CD14-positive monocyte (primary cell): Measurements from ENCODE around the gene NFKBIZ. TPM values are rescaled to one million over a fixed set of nuclear protein-coding genes. Genes with fewer than 3 reads are reported as not detected.
A peak's percentile ranks its signal among the peaks of the same experiment; 100 is the strongest.

Experiments
- DNase-seq, 3 donors: peaks; one replicate each; pipeline ENCODE4 v3.0.0-alpha.2; 2011 to 2022
- H2AFZ ChIP-seq: 2 replicates; pipeline ENCODE4 v1.6.0; 2012; ENCODE audit warnings: mild to moderate bottlenecking, low read depth, low read length, inconsistent platforms; ENCODE audit not compliant: insufficient read depth, poor library complexity, severe bottlenecking
- H3K27ac ChIP-seq, 2 donors: 1 replicate in 1 of 2; 2 replicates in 1 of 2; pipeline ENCODE4 v1.5.1; 2012 to 2013; ENCODE audit warnings: low read length in 2 of 2, control low read depth in 1 of 2, inconsistent platforms in 1 of 2, low read depth in 1 of 2, mild to moderate bottlenecking in 1 of 2
- H3K27me3 ChIP-seq, 2 donors: one replicate each; pipeline versions ENCODE4 v1.6.0 to v1.6.1; 2011 to 2013; ENCODE audit warnings: low read length in 2 of 2; ENCODE audit not compliant: control insufficient read depth in 2 of 2, insufficient read depth in 2 of 2
- H3K36me3 ChIP-seq, 2 donors: replicated peaks in 1 of 2; 1 replicate in 1 of 2; 2 replicates in 1 of 2; pipeline versions ENCODE4 v1.5.1 to v1.6.1; 2012 to 2013; ENCODE audit warnings: low read length in 2 of 2, control low read depth in 1 of 2, inconsistent platforms in 1 of 2, mild to moderate bottlenecking in 1 of 2; ENCODE audit not compliant: insufficient read depth in 2 of 2, control insufficient read depth in 1 of 2
- H3K4me1 ChIP-seq, 2 donors: 1 replicate in 1 of 2; 2 replicates in 1 of 2; pipeline versions ENCODE4 v1.5.1 to v1.6.1; 2012 to 2013; ENCODE audit warnings: low read length in 2 of 2, control low read depth in 1 of 2, inconsistent platforms in 1 of 2, mild to moderate bottlenecking in 1 of 2, moderate library complexity in 1 of 2; ENCODE audit not compliant: insufficient read depth in 2 of 2, control insufficient read depth in 1 of 2
- H3K4me2 ChIP-seq: replicated peaks from 2 replicates; pipeline ENCODE3; 2012; ENCODE audit warnings: low read length, moderate library complexity, mild to moderate bottlenecking; ENCODE audit not compliant: poor library complexity, severe bottlenecking; ENCODE audit errors: extremely low read depth
- H3K4me3 ChIP-seq, 3 experiments: fragments of 200-600 bp in 1 of 3; sonication (generic) in 1 of 3; replicated peaks in 1 of 3; 1 replicate in 2 of 3; 2 replicates in 1 of 3; pipeline ENCODE4 v1.5.1; 2011 to 2013; ENCODE audit warnings: low read length in 3 of 3, mild to moderate bottlenecking in 3 of 3, control low read depth in 2 of 3, low read depth in 2 of 3, inconsistent platforms in 1 of 3, moderate library complexity in 1 of 3
- H3K79me2 ChIP-seq: 2 replicates; pipeline ENCODE4 v1.6.0; 2012; ENCODE audit warnings: mild to moderate bottlenecking, control low read depth, inconsistent platforms, low read length, moderate library complexity; ENCODE audit not compliant: insufficient read depth
- H3K9ac ChIP-seq: 2 replicates; pipeline ENCODE4 v1.6.0; 2017; ENCODE audit warnings: low read length, mild to moderate bottlenecking; ENCODE audit not compliant: insufficient read depth, poor library complexity, severe bottlenecking
- H3K9me3 ChIP-seq, 2 donors: replicated peaks in 1 of 2; 1 replicate in 1 of 2; 2 replicates in 1 of 2; pipeline versions ENCODE4 v1.5.1 to v1.6.1; 2012 to 2013; ENCODE audit warnings: low read length in 2 of 2, control low read depth in 1 of 2; ENCODE audit not compliant: control insufficient read depth in 1 of 2, insufficient read depth in 1 of 2
- H4K20me1 ChIP-seq: 2 replicates; pipeline ENCODE4 v1.6.0; 2012; ENCODE audit warnings: mild to moderate bottlenecking, low read length, control low read depth, moderate library complexity; ENCODE audit not compliant: insufficient read depth
- H3K27ac Mint-ChIP-seq, 7 donors: one replicate each; pipeline ENCODE4 v1.8.0; 2020; ENCODE audit warnings: mild to moderate bottlenecking in 7 of 7, mixed read lengths in 7 of 7, moderate library complexity in 6 of 7, inconsistent platforms in 2 of 7
- H3K27me3 Mint-ChIP-seq, 3 donors: one replicate each; pipeline ENCODE4 v1.8.0; 2021 to 2022; ENCODE audit warnings: low read depth in 3 of 3, mild to moderate bottlenecking in 3 of 3, mixed read lengths in 3 of 3, moderate library complexity in 3 of 3, inconsistent platforms in 1 of 3
- H3K36me3 Mint-ChIP-seq, 2 donors: one replicate each; pipeline ENCODE4 v1.8.0; 2020; ENCODE audit warnings: mixed read lengths in 2 of 2, inconsistent platforms in 1 of 2, mild to moderate bottlenecking in 1 of 2
- H3K4me1 Mint-ChIP-seq: one replicate; pipeline ENCODE4 v1.8.0; 2020; ENCODE audit warnings: mild to moderate bottlenecking, mixed read lengths
- H3K4me3 Mint-ChIP-seq, 2 donors: one replicate each; pipeline ENCODE4 v1.8.0; 2020; ENCODE audit warnings: mild to moderate bottlenecking in 2 of 2, mixed read lengths in 2 of 2, moderate library complexity in 1 of 2
- H3K9me3 Mint-ChIP-seq, 7 donors: one replicate each; pipeline ENCODE4 v1.8.0; 2020 to 2022; ENCODE audit warnings: mixed read lengths in 7 of 7, mild to moderate bottlenecking in 6 of 7, moderate library complexity in 6 of 7, inconsistent platforms in 2 of 7
- WGBS: methylation state at CpG from one replicate; pipeline ENCODE4 v1.1.5; 2013; ENCODE audit warnings: missing lambda C conversion rate; ENCODE audit not compliant: insufficient coverage; 5-methylcytosine and 5-hydroxymethylcytosine counted together
- intact Hi-C, 2 donors: fragments of 100-400 bp; cut with micrococcal nuclease; formaldehyde crosslinking; loops; one replicate each; pipeline versions ENCODE4 v1.15.0 to v1.15.1; 2023
- polyA plus RNA-seq, 3 donors: library from polyadenylated mRNA; depleted of rRNA in 1 of 3; unstranded in 2 of 3; stranded (reverse) in 1 of 3; fragments of 300-500 nt in 2 of 3; fragments of >200 nt in 1 of 3; fragmentation: Illumina TruSeq in 2 of 3; gene quantifications; 1 replicate in 2 of 3; 2 replicates in 1 of 3; pipeline ENCODE4 v1.2.3, GENCODE V29; 2012 to 2021
- TF ChIP-seq, protein P1 (sequence below): fragments of 200-600 bp; IDR thresholded peaks from one replicate; pipeline ENCODE4 v1.8.0; 2022; ENCODE audit warnings: antibody characterized with exemption, mild to moderate bottlenecking

Gene NFKBIZ
- polyA plus RNA-seq, 3 donors, result 71.0 to 592 (median 84.9) TPM

DNA sequence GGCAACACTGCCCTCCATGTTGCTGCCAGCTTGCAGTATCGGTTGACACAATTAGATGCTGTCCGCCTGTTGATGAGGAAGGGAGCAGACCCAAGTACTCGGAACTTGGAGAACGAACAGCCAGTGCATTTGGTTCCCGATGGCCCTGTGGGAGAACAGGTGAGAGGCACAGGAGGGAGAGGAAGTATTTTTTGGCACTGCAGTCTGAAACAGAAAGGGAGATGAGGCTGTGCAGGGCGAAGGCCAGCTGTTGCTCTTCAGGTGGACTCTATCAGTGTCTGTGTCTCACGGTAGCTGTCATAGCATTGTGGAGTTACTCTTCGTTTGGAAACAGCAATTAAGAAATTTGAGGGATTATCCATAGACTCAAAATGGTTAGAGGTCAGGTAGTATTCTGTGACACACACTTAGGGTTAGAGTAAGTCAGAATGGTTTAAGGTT is 8.0 kb downstream of the NFKBIZ start:
- no peaks in the 10 kb centered on the region for H3K27me3 Mint-ChIP-seq
- WGBS, result 95% methylated on average over 6 of the region's 8 CpGs
- H3K27ac ChIP-seq, result peak overlapping the region in 1 of 2 donors; percentile 3
- no peak overlapping the region for H2AFZ ChIP-seq
- H3K36me3 ChIP-seq, result peaks cover 92 to 100% of the 10 kb centered on the region in 2 donors
- no peak for DNase-seq
- peaks cover 100% of the 10 kb centered on the region for H4K20me1 ChIP-seq
- intact Hi-C loops, result no loop called here
- H3K79me2 ChIP-seq, result peaks cover 64% of the 10 kb centered on the region
- peak overlapping the region in 1 of 2 donors; percentile 8 for H3K4me3 Mint-ChIP-seq
- peaks cover 15 to 69% of the 10 kb centered on the region in 2 donors for H3K4me1 ChIP-seq
- no peaks in the 10 kb centered on the region for H3K9me3 Mint-ChIP-seq
- TF ChIP-seq, protein P1, sequence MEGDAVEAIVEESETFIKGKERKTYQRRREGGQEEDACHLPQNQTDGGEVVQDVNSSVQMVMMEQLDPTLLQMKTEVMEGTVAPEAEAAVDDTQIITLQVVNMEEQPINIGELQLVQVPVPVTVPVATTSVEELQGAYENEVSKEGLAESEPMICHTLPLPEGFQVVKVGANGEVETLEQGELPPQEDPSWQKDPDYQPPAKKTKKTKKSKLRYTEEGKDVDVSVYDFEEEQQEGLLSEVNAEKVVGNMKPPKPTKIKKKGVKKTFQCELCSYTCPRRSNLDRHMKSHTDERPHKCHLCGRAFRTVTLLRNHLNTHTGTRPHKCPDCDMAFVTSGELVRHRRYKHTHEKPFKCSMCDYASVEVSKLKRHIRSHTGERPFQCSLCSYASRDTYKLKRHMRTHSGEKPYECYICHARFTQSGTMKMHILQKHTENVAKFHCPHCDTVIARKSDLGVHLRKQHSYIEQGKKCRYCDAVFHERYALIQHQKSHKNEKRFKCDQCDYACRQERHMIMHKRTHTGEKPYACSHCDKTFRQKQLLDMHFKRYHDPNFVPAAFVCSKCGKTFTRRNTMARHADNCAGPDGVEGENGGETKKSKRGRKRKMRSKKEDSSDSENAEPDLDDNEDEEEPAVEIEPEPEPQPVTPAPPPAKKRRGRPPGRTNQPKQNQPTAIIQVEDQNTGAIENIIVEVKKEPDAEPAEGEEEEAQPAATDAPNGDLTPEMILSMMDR, result no peak
- no peaks in the 10 kb centered on the region for H3K27me3 ChIP-seq
- no peak overlapping the region for H3K9ac ChIP-seq
- peak overlapping the region; percentile 12 to 83 (median 37) for H3K27ac Mint-ChIP-seq
- H3K9me3 ChIP-seq, result no peaks in the 10 kb centered on the region
- H3K4me1 Mint-ChIP-seq, result peaks cover 61% of the 10 kb centered on the region
- peaks cover 97 to 99% of the 10 kb centered on the region in 2 donors for H3K36me3 Mint-ChIP-seq
- H3K4me3 ChIP-seq, result peak overlapping the region in 1 of 3 experiments; percentile 15
- peak overlapping the region; percentile 1 for H3K4me2 ChIP-seq

GRCh38 chr3:101858464-101859030 is 9.2 kb downstream of the NFKBIZ start:
- Histone ChIP-seq H3K4me2 (no peak overlapping the region), H3K79me2 (peaks cover 52% of the 10 kb centered on the region), H3K4me1 (peaks cover 5 to 56% of the 10 kb centered on the region in 2 donors), H3K4me3 (peak overlapping the region in 1 of 3 experiments; percentile 15), H3K27me3 (no peaks in the 10 kb centered on the region), H3K9ac (no peak overlapping the region), H2AFZ (no peak overlapping the region), H3K27ac (peak overlapping the region in 1 of 2 donors; percentile 3), H3K9me3 (no peaks in the 10 kb centered on the region), H4K20me1 (peaks cover 89% of the 10 kb centered on the region), H3K36me3 (peaks cover 80 to 95% of the 10 kb centered on the region in 2 donors)
- H3K36me3 Mint-ChIP-seq, result peaks cover 93 to 99% of the 10 kb centered on the region in 2 donors
- H3K9me3 Mint-ChIP-seq, result no peaks in the 10 kb centered on the region
- DNase-seq, result no peak
- intact Hi-C loops, result no loop called here
- H3K27me3 Mint-ChIP-seq, result no peaks in the 10 kb centered on the region
- peaks cover 49% of the 10 kb centered on the region for H3K4me1 Mint-ChIP-seq
- peak overlapping the region in 5 of 7 donors; percentile 23 to 80 (median 61) for H3K27ac Mint-ChIP-seq
- 94% methylated on average over 2 of the region's 4 CpGs for WGBS
- H3K4me3 Mint-ChIP-seq, result no peak overlapping the region
- TF ChIP-seq, protein P1, result no peak
